H1 (cell line): ENCODE measurements around the gene MSI2. TPM values are rescaled to one million over a fixed set of nuclear protein-coding genes. Genes with fewer than 3 reads are reported as not detected.

Experiments used
- CTCF ChIA-PET: fragments of 300-600 bp; sonication (Branson Sonifier 250); formaldehyde crosslinking; loops from one replicate; lab custom pipeline; 2021; ENCODE audit not compliant: partially characterized antibody; lab: Charles Lee
- POLR2A ChIA-PET: fragments of 300-600 bp; sonication (Branson Sonifier 250); formaldehyde crosslinking; loops from one replicate; lab custom pipeline; 2021; ENCODE audit warnings: inconsistent platforms; ENCODE audit not compliant: partially characterized antibody; lab: Charles Lee
- DNase-seq, 2 experiments: peaks; one replicate each; pipeline versions ENCODE4 v3.0.0 to v3.0.0-alpha.2; 2010 to 2022; ENCODE audit warnings: low spot score in 2 of 2, low read depth in 1 of 2, mixed read lengths in 1 of 2
- FAIRE-seq: peaks from 2 replicates; lab custom pipeline; 2011; peaks lifted over from hg19 to GRCh38; lab: Jason Lieb, UNC
- H2AFZ ChIP-seq: 2 replicates; pipeline ENCODE4 v1.8.1; 2012; ENCODE audit warnings: low read length, inconsistent platforms
- H2AK5ac ChIP-seq: 2 replicates; pipeline ENCODE4 v1.6.1; 2013; ENCODE audit warnings: low read depth, low read length
- H2BK120ac ChIP-seq: replicated peaks from 2 replicates; pipeline ENCODE3; 2013; ENCODE audit warnings: low read depth, low read length, inconsistent platforms
- H2BK12ac ChIP-seq: 2 replicates; pipeline ENCODE4 v1.6.1; 2013; ENCODE audit warnings: low read depth, low read length
- H2BK15ac ChIP-seq: 2 replicates; pipeline ENCODE4 v1.6.1; 2013; ENCODE audit warnings: low read length
- H2BK20ac ChIP-seq: 2 replicates; pipeline ENCODE4 v1.6.1; 2013; ENCODE audit warnings: low read length
- H2BK5ac ChIP-seq: 2 replicates; pipeline ENCODE4 v1.6.1; 2013; ENCODE audit warnings: low read depth, low read length
- H3K14ac ChIP-seq: 2 replicates; pipeline ENCODE4 v1.6.1; 2013; ENCODE audit warnings: inconsistent platforms; ENCODE audit not compliant: insufficient read length
- H3K18ac ChIP-seq: 2 replicates; pipeline ENCODE4 v1.6.1; 2013; ENCODE audit warnings: low read length; ENCODE audit errors: extremely low read depth
- H3K23ac ChIP-seq: 2 replicates; pipeline ENCODE4 v1.6.1; 2013; ENCODE audit warnings: inconsistent platforms; ENCODE audit not compliant: insufficient read length
- H3K23me2 ChIP-seq: 2 replicates; pipeline ENCODE4 v1.6.1; 2013; ENCODE audit warnings: low read depth, low read length
- H3K27ac ChIP-seq: 2 replicates; pipeline ENCODE4 v1.6.1; 2011; ENCODE audit warnings: low read depth, low read length, inconsistent platforms
- H3K27me3 ChIP-seq, 4 experiments: replicated peaks in 1 of 4; 1 replicate in 1 of 4; 2 replicates in 3 of 4; pipeline versions ENCODE4 v1.6.1 to v1.8.1; 2011 to 2013; ENCODE audit warnings: low read length in 3 of 4, mild to moderate bottlenecking in 3 of 4, inconsistent platforms in 2 of 4, mixed read lengths in 2 of 4, moderate library complexity in 1 of 4; ENCODE audit not compliant: control insufficient read depth in 3 of 4, insufficient read depth in 3 of 4; ENCODE audit errors: extremely low read depth in 1 of 4
- H3K36me3 ChIP-seq, 4 experiments: 2 replicates each; pipeline versions ENCODE4 v1.6.1 to v1.8.1; 2011 to 2013; ENCODE audit warnings: mild to moderate bottlenecking in 4 of 4, low read length in 3 of 4, moderate library complexity in 2 of 4, control low read depth in 1 of 4, inconsistent platforms in 1 of 4; ENCODE audit not compliant: insufficient read depth in 4 of 4, control insufficient read depth in 2 of 4
- H3K4ac ChIP-seq: replicated peaks from 2 replicates; pipeline ENCODE3; 2013; ENCODE audit warnings: low read length, low read depth, mixed read lengths, inconsistent platforms; ENCODE audit not compliant: insufficient read length
- H3K4me1 ChIP-seq, 4 experiments: replicated peaks in 1 of 4; 1 replicate in 1 of 4; 2 replicates in 3 of 4; pipeline versions ENCODE4 v1.6.1 to v1.8.1; 2011 to 2013; ENCODE audit warnings: low read length in 3 of 4, inconsistent platforms in 2 of 4, mixed read lengths in 1 of 4; ENCODE audit not compliant: insufficient read depth in 4 of 4, control insufficient read depth in 3 of 4
- H3K4me2 ChIP-seq, 2 experiments: 2 replicates each; pipeline versions ENCODE4 v1.6.1 to v1.8.1; 2011 to 2013; ENCODE audit warnings: low read depth in 2 of 2, low read length in 2 of 2, control low read depth in 1 of 2, inconsistent platforms in 1 of 2, mild to moderate bottlenecking in 1 of 2; ENCODE audit not compliant: insufficient read depth in 1 of 2
- H3K4me3 ChIP-seq, 4 experiments: fragments of 200-600, 300-600 bp in 1 of 4; sonication (generic), shearing (Covaris generic), sonication (Bioruptor Twin) in 1 of 4; 2 replicates each; pipeline versions ENCODE4 v1.5.1 to v1.8.1; 2011 to 2016; ENCODE audit warnings: low read length in 4 of 4, low read depth in 3 of 4, control low read depth in 2 of 4, inconsistent platforms in 2 of 4, mild to moderate bottlenecking in 2 of 4, mixed read lengths in 1 of 4, moderate library complexity in 1 of 4; ENCODE audit not compliant: insufficient read depth in 2 of 4; ENCODE audit errors: extremely low read depth in 1 of 4
- H3K56ac ChIP-seq: replicated peaks from 2 replicates; pipeline ENCODE3; 2013; ENCODE audit warnings: low read depth, mild to moderate bottlenecking, mixed read lengths, low read length, inconsistent platforms; ENCODE audit not compliant: insufficient read length
- H3K79me1 ChIP-seq: 2 replicates; pipeline ENCODE4 v1.6.1; 2013; ENCODE audit warnings: low read depth, low read length, control low read depth
- H3K79me2 ChIP-seq, 2 experiments: 2 replicates each; pipeline versions ENCODE4 v1.6.1 to v1.8.1; 2012 to 2013; ENCODE audit warnings: low read length in 2 of 2, mild to moderate bottlenecking in 2 of 2, inconsistent platforms in 1 of 2; ENCODE audit not compliant: insufficient read depth in 2 of 2, control insufficient read depth in 1 of 2
- H3K9ac ChIP-seq, 4 experiments: replicated peaks in 1 of 4; 1 replicate in 1 of 4; 2 replicates in 3 of 4; pipeline versions ENCODE4 v1.6.1 to v1.8.1; 2011 to 2013; ENCODE audit warnings: low read depth in 3 of 4, low read length in 3 of 4, control low read depth in 2 of 4, mild to moderate bottlenecking in 2 of 4, moderate library complexity in 2 of 4, inconsistent platforms in 1 of 4; ENCODE audit errors: extremely low read depth in 1 of 4
- H3K9me3 ChIP-seq, 2 experiments: 2 replicates each; pipeline versions ENCODE4 v1.6.1 to v1.8.1; 2012 to 2013; ENCODE audit warnings: mild to moderate bottlenecking in 2 of 2, moderate library complexity in 2 of 2, control low read depth in 1 of 2, inconsistent platforms in 1 of 2, low read depth in 1 of 2, low read length in 1 of 2, mixed read lengths in 1 of 2; ENCODE audit not compliant: insufficient read depth in 2 of 2
- H4K20me1 ChIP-seq, 2 experiments: replicated peaks in 1 of 2; 2 replicates each; pipeline versions ENCODE3 to v1.8.1; 2011 to 2013; ENCODE audit warnings: inconsistent platforms in 2 of 2, low read length in 2 of 2, mild to moderate bottlenecking in 1 of 2; ENCODE audit not compliant: insufficient read depth in 2 of 2, control insufficient read depth in 1 of 2
- H4K5ac ChIP-seq: 2 replicates; pipeline ENCODE4 v1.6.1; 2013; ENCODE audit warnings: low read length, low read depth, mixed read lengths, inconsistent platforms; ENCODE audit not compliant: insufficient read length
- H4K8ac ChIP-seq: 2 replicates; pipeline ENCODE4 v1.8.0; 2013; ENCODE audit warnings: mild to moderate bottlenecking, moderate library complexity, low read length, inconsistent platforms; ENCODE audit not compliant: insufficient read depth; ENCODE audit errors: extremely low read depth
- H4K91ac ChIP-seq: replicated peaks from 2 replicates; pipeline ENCODE3; 2013; ENCODE audit warnings: low read length, mixed read lengths, inconsistent platforms; ENCODE audit not compliant: insufficient read length
- RAD21 ChIP-seq, 2 experiments: IDR thresholded peaks in 1 of 2; conservative IDR thresholded peaks in 1 of 2; 2 replicates each; pipeline ENCODE4 v1.6.1; 2011; ENCODE audit warnings: low read depth in 2 of 2, low read length in 2 of 2, improper control_type of control experiment in 1 of 2, inconsistent platforms in 1 of 2, mild to moderate bottlenecking in 1 of 2, moderate library complexity in 1 of 2
- WGBS, 2 experiments: shearing (Covaris generic) in 1 of 2; methylation state at CpG; one replicate each; pipeline versions ENCODE4 v1.1.6 to v1.1.7; 2013 to 2015; ENCODE audit warnings: low lambda C conversion rate in 2 of 2, mixed read lengths in 2 of 2, inconsistent platforms in 1 of 2, low coverage in 1 of 2, missing lambda C conversion rate in 1 of 2; ENCODE audit not compliant: insufficient replicate concordance in 2 of 2, insufficient coverage in 1 of 2, insufficient read length in 1 of 2; ENCODE audit errors: extremely low coverage in 1 of 2, missing lambda C conversion rate in 1 of 2; 5-methylcytosine and 5-hydroxymethylcytosine counted together
- polyA plus RNA-seq, 7 experiments: library from polyadenylated mRNA; depleted of rRNA in 3 of 7; stranded (reverse) in 5 of 7; unstranded in 2 of 7; fragments of >200 nt in 5 of 7; fragments of 200-250 nt in 2 of 7; gene quantifications; 1 replicate in 5 of 7; 2 replicates in 1 of 7; 4 replicates in 1 of 7; pipeline versions ENCODE4 v1.2.1 to v1.2.3, GENCODE V29; 2011 to 2013; ENCODE audit warnings: missing spikeins in 2 of 7, mixed read lengths in 2 of 7
- total RNA-seq: library from RNA; stranded (reverse); fragmentation: NEBNext Ultra II Directional; extraction: Animal tissue kit (Norgen Biotek cat#: 25700); gene quantifications from 2 replicates; pipeline ENCODE4 v1.2.1, GENCODE V29; 2021

The MSI2 gene
- total and polyA plus RNA-seq, 2 of the 8 experiments (the other 6 are each of a cell fraction or from before 2014, with no cell fraction given): 36.7 to 80.6 TPM

- Histone ChIP-seq H3K23me2 (peaks cover 3% of the 10 kb centered on the region; the same call in 1 of the 2 replicates), H3K56ac (no peak overlapping the region), H3K14ac (no peak overlapping the region), H4K8ac (no peak overlapping the region), H3K4ac (no peak overlapping the region)
- DNase-seq: no peak
- no peak for FAIRE-seq
- no peak for TF ChIP-seq RAD21 (IDR thresholded peaks at IDR 0.05 in 1 of 2, conservative IDR thresholded peaks at IDR 0.05 in 1 of 2; ENCODE audit: low read depth in 2 of 2, low read length in 2 of 2)
- TF ChIP-seq, all 59 proteins: peak for 0
- no peak overlapping the region for H3K9ac ChIP-seq
- no peak overlapping the region for H3K27ac ChIP-seq
- ChIA-PET POLR2A (interaction anchor here (1.0 kb wide), 2 partner anchors 10 to 12 kb away, joined by 3 read pairs; no protein-coding TSS in a partner anchor), CTCF (interaction anchor here (0.6 to 2.0 kb wide), 6 partner anchors 12 to 71 kb away, joined by 3 to 7 read pairs (median 4); no protein-coding TSS in a partner anchor)
- H3K4me3 ChIP-seq: no peak overlapping the region
- no peaks in the 10 kb centered on the region for H3K27me3 ChIP-seq
- H2BK20ac ChIP-seq: no peak overlapping the region
- H4K91ac ChIP-seq: no peak overlapping the region
- H4K5ac ChIP-seq: no peak overlapping the region
- peaks cover 2 to 19% of the 10 kb centered on the region in 2 experiments for H4K20me1 ChIP-seq
- WGBS, 2 experiments: 86% methylated on average over 9 of the region's 9 CpGs; no CpG with 5 or more reads in 1 of the 2 experiments
- peaks cover 0 to 8% (median 7%) of the 10 kb centered on the region in 4 experiments; a peak in 6 of 7 replicates for H3K4me1 ChIP-seq
- no peaks in the 10 kb centered on the region; a peak in 1 of 4 replicates for H3K9me3 ChIP-seq
- H2BK15ac ChIP-seq: no peak overlapping the region
- H2BK120ac ChIP-seq: no peak overlapping the region
- H2BK12ac ChIP-seq: no peak overlapping the region
- peaks cover 12% of the 10 kb centered on the region for H3K79me1 ChIP-seq
- H3K36me3 ChIP-seq: no peaks in the 10 kb centered on the region; a peak in 1 of 8 replicates
- H2AFZ ChIP-seq: no peak overlapping the region
- no peak overlapping the region for H2AK5ac ChIP-seq
- H3K4me2 ChIP-seq: no peak overlapping the region
- H3K18ac ChIP-seq: no peak overlapping the region
- H3K23ac ChIP-seq: no peak overlapping the region
- peaks cover 0 to 56% of the 10 kb centered on the region in 2 experiments; a peak in 3 of 4 replicates for H3K79me2 ChIP-seq
- H2BK5ac ChIP-seq: no peak overlapping the region
These were observed 75.1 kb downstream of the MSI2 start for GRCh38 chr17:57331423-57331822.
